GM12873 (cell line): ENCODE data around the gene MB21D2.

ENCODE experiments used
- TF ChIP-seq, protein P1 (sequence below): IDR thresholded peaks from 2 replicates; pipeline ENCODE4 v1.5.1; 2012; ENCODE audit warnings: low read depth, mild to moderate bottlenecking, moderate library complexity, low read length, control low read depth; ENCODE audit not compliant: insufficient read depth; ENCODE audit errors: missing control alignments

MB21D2 gene

DNA sequence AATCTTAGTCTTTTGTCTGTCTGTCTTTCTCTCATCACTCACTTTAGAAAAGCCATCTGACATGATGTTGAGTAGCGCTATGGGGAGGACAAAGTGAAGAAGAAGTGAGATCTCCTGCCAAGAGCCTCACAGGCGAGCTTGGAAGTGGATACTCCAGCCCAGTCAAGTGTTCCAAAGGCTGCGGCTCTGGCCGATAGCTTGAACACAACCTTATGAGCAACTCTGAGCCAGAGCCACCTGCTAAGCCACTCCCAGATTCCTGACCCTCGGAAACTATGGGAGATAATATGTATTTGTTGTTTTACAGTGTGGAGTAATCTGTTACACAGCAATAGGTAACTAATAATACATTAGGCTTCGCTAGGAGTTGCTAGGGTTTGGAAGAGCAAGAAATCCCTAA is 76.2 kb downstream of the MB21D2 start:
- TF ChIP-seq, protein P1, sequence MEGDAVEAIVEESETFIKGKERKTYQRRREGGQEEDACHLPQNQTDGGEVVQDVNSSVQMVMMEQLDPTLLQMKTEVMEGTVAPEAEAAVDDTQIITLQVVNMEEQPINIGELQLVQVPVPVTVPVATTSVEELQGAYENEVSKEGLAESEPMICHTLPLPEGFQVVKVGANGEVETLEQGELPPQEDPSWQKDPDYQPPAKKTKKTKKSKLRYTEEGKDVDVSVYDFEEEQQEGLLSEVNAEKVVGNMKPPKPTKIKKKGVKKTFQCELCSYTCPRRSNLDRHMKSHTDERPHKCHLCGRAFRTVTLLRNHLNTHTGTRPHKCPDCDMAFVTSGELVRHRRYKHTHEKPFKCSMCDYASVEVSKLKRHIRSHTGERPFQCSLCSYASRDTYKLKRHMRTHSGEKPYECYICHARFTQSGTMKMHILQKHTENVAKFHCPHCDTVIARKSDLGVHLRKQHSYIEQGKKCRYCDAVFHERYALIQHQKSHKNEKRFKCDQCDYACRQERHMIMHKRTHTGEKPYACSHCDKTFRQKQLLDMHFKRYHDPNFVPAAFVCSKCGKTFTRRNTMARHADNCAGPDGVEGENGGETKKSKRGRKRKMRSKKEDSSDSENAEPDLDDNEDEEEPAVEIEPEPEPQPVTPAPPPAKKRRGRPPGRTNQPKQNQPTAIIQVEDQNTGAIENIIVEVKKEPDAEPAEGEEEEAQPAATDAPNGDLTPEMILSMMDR = no peak

DNA sequence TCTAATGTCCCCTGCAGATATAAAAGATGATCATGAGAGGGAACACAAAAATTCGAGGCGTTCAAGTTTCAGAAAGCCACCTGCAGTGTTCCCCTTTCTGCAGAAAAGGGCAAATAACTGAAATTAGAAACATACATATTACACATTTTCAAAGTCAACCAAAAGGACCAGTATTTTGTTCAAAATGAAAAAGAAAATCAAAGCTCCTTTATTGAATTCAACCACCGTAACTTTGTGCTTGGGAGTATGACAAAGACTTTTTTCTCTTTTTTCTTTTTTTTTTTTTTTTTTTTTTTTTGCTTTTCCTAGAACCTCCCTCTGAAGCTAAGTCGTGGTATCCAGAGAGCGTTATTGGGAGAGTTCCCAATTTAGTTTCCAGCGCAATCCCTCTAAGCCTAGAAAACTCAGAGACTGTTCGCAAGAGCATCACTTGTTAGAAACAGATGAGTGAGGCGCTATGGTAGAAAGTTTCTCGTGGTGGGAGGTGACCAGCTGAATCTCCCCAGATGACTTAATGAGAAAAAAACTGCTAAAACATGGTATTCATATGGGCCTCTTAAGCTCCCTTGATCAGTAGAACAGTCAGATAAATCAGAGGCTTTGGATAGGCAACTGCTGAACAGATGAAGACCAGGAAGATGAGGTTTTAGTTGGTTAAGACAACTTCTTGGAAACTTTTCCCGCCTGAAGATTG is 77.4 kb downstream of the MB21D2 start:
- TF ChIP-seq, protein P1 = no peak

DNA sequence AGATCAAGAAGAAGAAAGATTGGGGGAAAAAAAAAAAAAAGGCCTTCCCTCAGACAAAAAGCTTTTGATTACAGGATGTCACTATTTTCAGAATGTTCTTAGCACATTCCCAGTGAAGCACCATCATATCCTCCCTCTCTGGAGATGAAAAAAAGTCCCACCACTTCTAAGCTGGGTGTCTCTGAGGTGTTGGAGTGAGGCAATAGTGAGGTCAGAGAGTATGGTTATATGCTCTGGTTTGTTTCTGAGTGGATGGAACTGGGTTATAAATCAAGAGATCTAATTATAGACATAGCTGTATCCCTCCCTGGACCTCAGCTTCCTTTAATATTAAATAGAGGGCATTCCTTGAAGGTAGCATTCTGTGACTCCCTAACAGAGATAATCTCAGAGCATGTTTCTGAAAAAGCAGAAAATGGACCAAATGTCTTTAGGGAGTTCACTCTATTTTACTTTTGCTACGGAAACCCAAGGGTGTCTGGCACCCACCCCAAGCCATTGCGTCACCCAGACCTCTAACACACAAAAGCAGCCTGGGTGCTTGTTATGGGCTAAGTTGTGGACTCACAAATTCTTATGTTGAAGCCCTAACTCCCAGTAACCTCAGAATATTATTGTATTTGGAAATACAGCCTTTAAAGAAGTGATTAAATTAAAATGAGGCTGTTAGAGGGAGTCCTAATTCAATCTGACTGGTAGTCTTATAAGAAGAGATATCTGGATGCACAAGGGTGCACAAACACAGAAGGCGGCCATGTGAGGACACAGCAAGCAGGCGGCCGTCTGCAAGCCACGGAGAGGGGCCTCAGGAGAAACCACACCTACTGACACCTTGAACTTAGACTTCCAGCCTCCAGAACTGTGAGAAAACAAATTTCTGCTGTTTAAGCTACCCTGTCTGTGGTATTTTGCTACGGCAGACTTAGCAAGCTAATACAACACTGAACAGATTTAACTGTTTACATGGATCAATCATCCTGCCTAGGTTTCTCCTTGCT is 81.5 kb downstream of the MB21D2 start:
- TF ChIP-seq, protein P1 = no peak

DNA sequence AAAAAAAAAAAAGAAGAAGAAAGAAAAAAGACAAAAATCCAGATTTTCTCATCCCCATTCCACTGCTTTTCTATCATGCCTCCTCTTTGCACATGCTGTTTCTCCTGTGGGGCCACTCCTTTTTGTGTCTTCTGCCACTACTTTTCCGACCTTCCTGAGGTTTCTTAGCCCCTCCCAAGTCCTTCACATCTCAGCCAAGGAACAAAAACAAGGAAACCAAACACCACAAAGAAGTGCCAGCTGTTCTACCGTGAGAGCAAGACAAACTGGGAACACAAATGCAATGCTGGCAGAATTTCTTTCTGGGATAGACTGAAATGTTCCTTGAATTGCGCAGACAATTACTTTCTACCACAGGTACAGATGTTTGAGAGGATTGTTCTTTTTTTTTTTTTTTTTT is 83.2 kb downstream of the MB21D2 start:
- TF ChIP-seq, protein P1 = no peak

DNA sequence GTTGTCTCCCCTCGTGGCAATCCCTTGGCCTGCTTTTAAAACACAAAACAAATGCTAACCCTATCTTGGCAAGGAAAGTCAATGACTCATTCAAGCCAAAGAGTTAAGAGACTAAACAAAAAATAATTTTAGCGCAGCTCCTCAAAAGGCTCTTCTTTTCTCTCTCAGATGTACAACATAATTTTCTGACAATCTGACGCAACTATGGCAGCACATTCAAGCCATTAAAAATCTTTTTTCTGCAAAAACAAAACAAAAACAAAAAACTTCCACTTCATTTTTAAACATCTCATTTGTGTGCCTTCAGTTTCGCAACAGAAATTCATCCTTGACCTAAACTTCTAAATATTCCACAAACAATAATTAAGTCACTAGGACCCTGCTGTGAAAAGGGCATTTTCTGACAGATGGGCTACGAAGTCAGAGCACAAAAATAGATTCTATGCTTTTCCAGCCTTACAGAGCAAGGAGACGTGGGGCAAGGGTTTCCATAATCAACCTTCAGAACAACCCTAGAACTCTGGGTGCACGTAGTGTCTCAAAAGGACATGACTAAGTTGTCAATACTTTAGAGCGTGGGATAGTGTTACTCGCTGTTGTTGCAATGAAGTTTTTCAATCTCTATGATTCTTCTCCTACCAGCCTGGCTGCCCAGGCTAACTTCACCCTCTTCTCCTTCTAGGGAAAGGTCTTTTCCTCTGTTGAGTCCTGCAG is 84.3 kb downstream of the MB21D2 start:
- TF ChIP-seq, protein P1 = no peak

DNA sequence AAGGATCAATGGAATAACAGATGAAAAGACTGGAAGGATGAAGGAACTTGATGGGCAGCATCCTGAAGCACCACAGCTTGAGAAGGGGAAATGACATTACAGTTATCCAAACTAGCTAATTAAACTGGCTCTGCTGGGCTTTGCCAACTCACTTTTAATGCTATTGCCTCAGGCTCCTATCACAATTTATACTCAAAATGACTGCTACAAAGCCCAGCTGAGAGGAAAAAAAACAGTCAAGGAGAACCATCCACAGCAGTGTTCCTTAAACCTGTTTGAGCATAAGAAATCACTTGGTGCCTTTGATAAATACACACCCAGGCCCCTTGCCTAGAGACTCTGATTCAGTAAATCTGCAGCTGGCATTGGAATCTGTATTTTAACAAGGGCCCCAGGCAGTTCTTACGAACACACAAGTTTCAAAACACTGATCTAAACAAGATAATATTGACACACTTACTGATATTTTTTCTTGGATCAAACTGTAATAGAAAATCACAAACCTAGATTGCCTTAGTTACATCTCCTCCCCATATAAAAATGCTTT is 85.8 kb downstream of the MB21D2 start:
- TF ChIP-seq, protein P1 = no peak
